Astrocyte (in vitro differentiated cells and primary cell): ENCODE data around the gene MYRIP.

Experiments
- EZH2 ChIP-seq: IDR thresholded peaks from 2 replicates; pipeline ENCODE4 v1.6.1; 2012; ENCODE audit warnings: mild to moderate bottlenecking, low read length, inconsistent platforms; ENCODE audit not compliant: insufficient read depth
- TF ChIP-seq, protein P1 (sequence below): IDR thresholded peaks from 2 replicates; pipeline ENCODE4 v1.5.1; 2011; ENCODE audit warnings: low read depth, mild to moderate bottlenecking, inconsistent platforms, low read length, moderate library complexity; ENCODE audit not compliant: insufficient read depth

GRCh38 chr3:40191251-40191650 is 381.8 kb downstream of the MYRIP start:
- TF ChIP-seq, protein P1, sequence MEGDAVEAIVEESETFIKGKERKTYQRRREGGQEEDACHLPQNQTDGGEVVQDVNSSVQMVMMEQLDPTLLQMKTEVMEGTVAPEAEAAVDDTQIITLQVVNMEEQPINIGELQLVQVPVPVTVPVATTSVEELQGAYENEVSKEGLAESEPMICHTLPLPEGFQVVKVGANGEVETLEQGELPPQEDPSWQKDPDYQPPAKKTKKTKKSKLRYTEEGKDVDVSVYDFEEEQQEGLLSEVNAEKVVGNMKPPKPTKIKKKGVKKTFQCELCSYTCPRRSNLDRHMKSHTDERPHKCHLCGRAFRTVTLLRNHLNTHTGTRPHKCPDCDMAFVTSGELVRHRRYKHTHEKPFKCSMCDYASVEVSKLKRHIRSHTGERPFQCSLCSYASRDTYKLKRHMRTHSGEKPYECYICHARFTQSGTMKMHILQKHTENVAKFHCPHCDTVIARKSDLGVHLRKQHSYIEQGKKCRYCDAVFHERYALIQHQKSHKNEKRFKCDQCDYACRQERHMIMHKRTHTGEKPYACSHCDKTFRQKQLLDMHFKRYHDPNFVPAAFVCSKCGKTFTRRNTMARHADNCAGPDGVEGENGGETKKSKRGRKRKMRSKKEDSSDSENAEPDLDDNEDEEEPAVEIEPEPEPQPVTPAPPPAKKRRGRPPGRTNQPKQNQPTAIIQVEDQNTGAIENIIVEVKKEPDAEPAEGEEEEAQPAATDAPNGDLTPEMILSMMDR: no peak
- TF ChIP-seq EZH2: no peak
